GM08714 (cell line): ENCODE data around the gene ALKBH3.

Source experiments
- H3K4me3 ChIP-seq: fragments of 200-500 bp; sonication (Bioruptor generic); 2 replicates; pipeline ENCODE4 v1.5.1; 2014; ENCODE audit warnings: mild to moderate bottlenecking, low read length, inconsistent platforms
- ZNF274 ChIP-seq: IDR thresholded peaks from 2 replicates; pipeline ENCODE4 v1.6.1; 2012; ENCODE audit warnings: mild to moderate bottlenecking, low read depth, low read length

ALKBH3 gene

DNA sequence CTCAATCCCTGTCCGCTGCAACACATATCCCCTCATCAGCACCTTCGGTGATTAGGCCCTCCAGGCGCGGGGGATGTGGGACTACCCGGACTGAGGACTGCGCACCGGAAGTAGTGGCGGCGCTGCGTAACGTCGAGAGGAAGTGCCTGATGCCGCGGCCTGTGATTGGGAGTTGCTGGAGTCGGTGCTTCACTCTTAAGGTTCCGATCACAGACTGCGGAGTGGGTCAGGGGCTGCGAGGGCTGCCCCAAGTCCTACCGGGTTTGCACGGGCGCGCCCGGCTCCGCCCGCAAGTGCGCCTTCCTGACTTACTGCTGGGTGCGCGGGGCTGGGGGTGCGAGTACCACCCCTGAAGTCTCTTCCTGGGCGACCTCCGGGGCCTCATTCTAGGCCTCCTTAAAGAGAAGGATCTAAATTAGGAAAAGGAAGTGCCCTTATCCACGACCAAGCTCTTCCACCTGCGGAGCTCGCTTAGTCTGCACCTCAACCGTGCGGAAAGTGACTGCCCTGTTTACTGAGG is at the start of gene ALKBH3:
Gene ALKBH3, plus strand, starts transcription at position 192 of the 520 bp plus-strand sequence. CDS start 1,822 bp downstream, outside the sequence.
- peak within 1 kb of the TSS; percentile 97 for H3K4me3 ChIP-seq
- no peak for TF ChIP-seq ZNF274

DNA sequence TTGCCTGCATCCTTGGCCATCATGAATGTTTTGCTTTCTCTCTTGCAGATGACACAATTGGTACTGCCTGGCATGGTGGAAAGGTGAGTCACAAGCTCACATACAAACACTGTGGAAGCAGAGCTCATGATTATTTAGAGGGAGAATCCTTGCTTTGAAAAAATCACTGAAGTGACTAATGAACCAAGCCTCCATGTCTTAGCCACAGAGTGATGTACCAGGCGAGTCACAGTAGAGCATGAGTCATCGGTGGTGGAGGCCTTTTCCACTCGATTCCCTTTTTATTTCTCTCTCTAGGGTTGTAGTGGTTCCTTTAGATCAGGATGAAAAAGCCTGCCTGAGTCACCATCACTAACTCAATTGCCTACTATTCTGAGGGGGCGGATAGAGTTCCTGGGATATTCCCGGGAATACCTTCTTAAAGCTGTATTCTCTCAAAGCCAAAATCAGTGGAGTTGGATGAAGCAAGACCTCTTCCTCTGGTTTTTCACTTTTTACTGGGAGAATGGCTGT is 49.6 kb upstream of the ALKBH3 start:
- H3K4me3 ChIP-seq = no peak overlapping the region

DNA sequence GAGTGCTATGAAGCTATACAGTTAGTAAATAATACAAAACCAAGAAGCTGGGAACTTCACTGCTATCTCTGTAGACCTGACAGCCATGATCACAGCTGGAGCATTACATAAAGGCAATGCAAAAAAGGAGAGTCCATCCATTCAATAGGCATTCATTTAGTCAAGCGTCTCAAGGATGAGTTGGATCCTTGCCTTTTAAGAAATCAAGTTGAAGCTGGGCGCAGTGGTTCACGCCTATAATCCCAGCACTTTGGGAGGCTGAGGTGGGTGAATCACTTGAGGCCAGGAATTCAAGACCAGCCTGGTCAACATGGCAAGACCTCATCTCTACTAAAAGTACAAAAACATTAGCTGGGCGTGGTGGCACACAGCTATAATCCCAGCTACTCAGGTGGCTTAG is 48.1 kb upstream of the ALKBH3 start:
- no peak overlapping the region for H3K4me3 ChIP-seq

More for the DNA sequence above, 49.6 kb upstream of the ALKBH3 start:
- TF ChIP-seq ZNF274 = no peak

DNA sequence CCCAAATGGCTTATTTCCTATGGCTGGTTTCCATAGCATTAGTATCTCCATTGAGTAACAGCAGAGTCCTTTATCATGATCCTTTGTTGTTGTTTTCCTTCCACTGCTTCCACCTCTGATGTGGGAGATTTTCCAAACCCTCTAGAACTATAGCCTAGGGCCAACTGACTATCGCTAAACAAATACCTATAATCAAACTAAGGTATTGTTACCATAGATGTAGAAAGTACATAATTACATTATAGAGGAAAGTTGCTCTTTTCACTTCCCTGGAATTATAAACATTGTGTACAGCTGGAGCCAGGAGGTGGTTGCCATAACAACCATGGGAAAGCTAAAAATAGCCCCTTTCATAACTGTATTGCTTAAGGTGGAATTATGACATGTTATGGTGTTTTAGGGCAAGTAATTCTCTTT is 47.0 kb upstream of the ALKBH3 start:
- TF ChIP-seq ZNF274 = no peak
- no peak overlapping the region for H3K4me3 ChIP-seq

More for the DNA sequence above, 48.1 kb upstream of the ALKBH3 start:
- TF ChIP-seq ZNF274 = no peak

DNA sequence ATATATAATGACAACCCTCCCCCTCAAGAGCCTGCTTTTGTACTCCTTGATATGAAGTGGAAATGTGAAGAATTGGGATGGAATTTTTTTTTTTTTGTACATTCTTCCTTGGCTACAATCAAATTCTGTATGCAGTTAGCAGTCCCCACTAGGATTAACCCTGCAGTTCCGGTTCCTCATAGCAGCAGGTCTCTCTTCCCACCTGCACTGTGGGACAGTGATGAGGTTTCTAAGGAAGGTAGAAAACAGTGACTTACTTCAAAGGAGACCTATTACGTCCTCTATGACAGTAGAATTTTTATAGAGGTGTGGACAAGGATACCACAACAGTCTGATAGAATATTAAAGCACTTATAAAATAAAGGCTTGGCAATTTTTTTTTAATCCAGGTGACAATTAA is 46.3 kb upstream of the ALKBH3 start:
- TF ChIP-seq ZNF274 = no peak
- no peak overlapping the region for H3K4me3 ChIP-seq

DNA sequence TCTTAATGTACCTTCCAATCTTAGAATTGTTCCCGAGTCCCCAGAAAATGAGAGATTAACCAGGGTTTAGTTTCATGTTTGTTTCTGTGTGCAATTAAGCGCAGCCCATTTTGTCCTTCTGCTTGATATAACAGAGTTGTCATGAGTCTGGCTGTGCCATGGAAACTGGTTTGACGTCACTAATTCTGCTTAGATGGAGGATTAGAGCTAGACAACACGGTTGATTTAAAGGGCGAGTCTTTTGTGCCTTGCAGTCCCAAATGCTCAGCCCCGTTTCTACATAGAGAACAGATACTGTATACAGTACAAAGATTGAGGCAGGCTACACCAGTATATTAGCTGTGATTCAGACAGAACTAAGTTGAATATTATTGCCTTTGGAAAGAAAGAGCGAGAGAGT is 45.5 kb upstream of the ALKBH3 start:
- no peak overlapping the region for H3K4me3 ChIP-seq
- TF ChIP-seq ZNF274 = no peak

DNA sequence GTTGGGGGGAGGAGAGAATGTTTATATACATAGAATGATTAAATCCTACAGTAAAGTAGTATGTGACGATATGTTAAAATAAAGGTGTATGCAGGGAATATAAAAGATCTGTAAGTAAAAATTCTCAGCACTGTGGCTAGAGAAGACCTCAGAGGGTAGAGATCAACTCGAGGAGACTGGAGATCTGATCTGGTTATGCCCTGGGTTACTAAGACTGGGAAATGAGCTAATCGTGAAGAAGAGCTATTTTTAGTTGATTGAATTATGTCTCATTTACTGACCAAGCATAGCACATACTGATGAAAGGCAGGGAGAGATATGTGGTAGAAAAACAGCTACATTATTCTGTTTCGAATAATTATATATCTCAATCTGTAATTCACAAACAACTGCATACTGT is 42.8 kb upstream of the ALKBH3 start:
- H3K4me3 ChIP-seq = no peak overlapping the region
- no peak for TF ChIP-seq ZNF274

DNA sequence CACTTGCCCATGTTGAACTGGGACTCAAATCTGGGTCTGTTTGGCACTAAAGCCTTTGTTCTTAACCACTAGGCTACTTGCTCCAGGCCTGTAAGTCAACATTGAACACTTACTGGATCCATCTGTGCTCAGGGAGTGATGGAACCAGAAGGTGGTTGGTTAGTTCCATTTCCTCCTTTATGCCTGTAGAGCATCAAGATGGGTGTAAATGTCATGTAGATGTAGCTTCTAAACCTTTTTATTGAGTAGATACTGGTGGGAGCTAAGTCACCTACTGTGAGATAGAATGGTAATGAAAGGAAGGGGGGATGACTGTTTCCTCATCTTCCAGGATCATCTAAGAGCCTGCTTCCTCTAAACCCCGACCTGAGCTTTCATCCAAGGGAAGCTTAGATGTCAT is 38.6 kb upstream of the ALKBH3 start:
- TF ChIP-seq ZNF274 = no peak
- H3K4me3 ChIP-seq = no peak overlapping the region

DNA sequence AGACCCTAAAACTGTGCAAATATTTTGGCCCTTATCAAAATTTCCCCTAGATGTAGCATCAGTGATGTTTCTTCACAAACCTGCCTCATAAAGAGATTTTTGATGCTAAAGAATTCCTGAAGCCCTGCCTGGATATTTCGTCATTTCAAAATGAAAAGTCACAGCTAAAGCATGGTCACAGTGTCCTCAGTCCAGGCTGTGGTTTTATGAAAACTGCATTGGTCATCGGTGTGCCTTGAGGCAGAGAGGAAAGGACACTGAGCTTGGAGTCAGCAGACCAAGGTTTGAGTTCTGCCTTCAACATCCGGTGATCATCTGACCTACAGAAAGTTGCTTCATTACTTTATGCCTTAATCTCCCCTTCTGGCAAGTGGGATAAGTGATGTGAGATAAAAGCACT is 34.8 kb upstream of the ALKBH3 start:
- TF ChIP-seq ZNF274 = no peak
- no peak overlapping the region for H3K4me3 ChIP-seq

DNA sequence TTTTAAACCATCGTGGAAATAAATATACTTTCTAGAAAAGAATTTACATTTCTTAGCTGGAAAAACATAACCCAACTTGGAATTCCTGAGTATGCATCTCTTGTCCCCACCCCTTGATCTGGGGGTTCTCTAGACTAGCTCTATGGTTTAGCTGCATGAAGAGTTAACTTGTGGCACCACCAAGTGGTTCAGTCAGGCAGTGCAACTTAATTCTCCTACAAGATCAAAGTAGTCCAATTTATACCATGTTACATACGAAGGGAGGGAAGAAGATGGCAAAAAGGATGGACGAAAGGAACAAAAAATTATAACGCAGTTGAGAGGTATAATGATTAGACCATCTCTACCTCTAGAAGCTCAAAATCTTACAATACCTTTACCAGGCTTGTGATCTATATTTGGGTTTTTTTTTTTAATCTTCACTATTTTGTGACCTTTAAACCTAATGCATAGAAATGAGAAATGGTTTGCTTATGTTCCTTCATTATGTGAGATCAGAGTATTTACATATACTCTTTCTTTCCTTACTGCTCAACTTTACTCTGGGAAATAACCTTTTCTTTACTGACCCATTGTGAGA is 28.5 kb upstream of the ALKBH3 start:
- no peak overlapping the region for H3K4me3 ChIP-seq
- TF ChIP-seq ZNF274 = no peak

DNA sequence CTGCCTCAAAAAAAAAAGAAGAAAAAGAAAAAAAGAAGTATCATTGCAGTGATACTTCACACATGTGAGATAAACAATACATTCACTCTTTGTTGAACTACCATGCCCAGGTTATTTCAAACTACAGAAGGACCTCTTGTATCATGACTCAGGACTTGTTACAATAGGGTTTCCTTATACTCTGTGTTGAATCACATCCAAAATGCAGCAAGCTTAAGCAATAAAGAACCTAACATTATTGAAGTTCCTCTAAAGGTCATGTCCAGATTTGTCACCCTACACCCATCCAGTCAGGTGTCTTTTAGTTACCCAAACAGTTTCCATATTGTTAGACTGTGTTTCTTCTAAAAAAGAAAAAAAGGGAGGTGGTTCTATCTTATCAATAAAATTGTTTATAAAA is 26.9 kb upstream of the ALKBH3 start:
- no peak for TF ChIP-seq ZNF274
- no peak overlapping the region for H3K4me3 ChIP-seq

DNA sequence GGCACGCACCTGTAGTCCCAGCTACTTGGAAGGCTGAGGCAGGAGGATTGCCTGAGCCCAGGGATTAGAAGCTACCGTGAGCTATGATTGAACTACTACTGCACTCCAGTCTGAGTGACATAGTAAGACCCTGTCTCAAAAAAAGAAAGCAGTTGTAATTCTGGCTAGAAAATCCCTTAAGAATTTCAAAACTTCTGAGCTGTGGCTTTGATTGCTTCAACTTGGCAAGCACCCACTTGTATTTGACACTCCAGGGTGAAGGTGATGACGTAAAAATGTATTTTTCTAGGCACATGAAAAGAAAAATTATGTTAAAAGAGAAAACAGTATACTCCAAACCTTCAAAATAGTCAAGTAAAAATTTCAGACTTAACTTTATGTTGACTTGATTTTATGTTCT is 23.6 kb upstream of the ALKBH3 start:
- no peak for TF ChIP-seq ZNF274
- H3K4me3 ChIP-seq = no peak overlapping the region

DNA sequence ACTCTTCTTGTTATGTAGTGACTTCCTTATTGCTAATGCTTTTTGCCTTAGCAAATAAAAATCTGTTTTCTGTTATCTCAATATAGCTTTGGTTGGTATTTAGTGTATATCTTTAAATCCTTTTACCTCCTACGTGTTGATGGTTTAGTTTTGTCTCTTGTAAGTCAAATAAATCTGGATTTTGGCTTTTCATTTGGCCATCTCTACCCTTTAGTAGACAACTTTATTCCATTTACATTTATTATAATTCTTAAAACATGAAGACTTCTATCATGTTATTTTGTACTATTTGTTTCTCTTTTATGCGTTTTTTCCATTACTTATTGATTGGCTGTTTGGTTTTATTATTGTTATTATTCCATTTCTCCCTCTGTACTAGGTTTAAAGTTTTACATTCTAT is 19.5 kb upstream of the ALKBH3 start:
- no peak for TF ChIP-seq ZNF274
- H3K4me3 ChIP-seq = no peak overlapping the region

DNA sequence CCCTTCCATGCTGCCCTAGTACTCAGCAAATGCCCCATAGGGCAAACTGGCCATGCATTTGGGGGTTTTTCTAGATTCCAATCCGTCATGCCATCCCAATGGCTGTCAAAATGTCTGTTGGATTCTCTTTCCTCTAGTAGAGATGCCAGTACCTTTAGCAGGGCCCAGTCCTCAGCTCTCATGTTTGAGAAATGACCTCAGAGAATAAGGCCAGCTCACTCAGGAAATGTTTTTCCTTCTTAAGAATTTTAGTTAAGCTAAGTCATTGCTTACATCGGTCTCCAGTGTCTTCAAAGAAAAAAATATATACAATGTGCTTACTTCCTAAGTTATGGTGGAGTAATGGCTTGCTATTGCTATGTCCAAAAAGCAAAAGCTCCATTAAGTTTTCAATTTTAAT is 14.1 kb upstream of the ALKBH3 start:
- TF ChIP-seq ZNF274 = no peak

DNA sequence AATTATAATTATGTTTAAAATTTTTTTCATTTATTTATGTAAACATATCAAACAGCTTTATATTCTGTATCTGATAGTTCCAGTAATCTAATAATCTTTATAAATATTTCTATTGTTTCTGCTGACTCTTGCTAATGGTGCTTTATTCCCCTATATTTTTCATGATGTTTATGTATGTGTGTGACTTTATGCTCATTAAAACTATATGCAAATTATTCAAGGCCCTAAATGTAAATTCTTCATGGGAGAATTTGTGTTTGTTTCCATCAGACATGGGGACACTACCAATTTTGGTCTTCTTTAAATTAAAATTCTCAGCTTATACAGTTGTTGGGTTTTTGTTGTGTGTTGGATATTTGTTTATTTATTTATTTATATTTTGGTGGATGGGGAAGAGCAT is 13.7 kb upstream of the ALKBH3 start:
- no peak for TF ChIP-seq ZNF274
- H3K4me3 ChIP-seq = no peak overlapping the region

More for the DNA sequence above, 14.1 kb upstream of the ALKBH3 start:
- no peak overlapping the region for H3K4me3 ChIP-seq
